HG03175 (cell line): Measurements from ENCODE around the gene JMJD8.
A peak's percentile ranks its signal among the peaks of the same experiment; 100 is the strongest.
"Not testable (repeated sequence)": the region's sequence is repeated elsewhere in the genome, so short reads cannot be mapped to it uniquely, and the experiment has no call there.

Experiments used
- ATAC-seq: cut with Tn5 transposase; IDR thresholded peaks from one replicate; pipeline ENCODE4 v1.9.1; 2021; ENCODE audit warnings: mild to moderate bottlenecking, moderate library complexity; ENCODE audit not compliant: unreplicated experiment

JMJD8 gene

DNA sequence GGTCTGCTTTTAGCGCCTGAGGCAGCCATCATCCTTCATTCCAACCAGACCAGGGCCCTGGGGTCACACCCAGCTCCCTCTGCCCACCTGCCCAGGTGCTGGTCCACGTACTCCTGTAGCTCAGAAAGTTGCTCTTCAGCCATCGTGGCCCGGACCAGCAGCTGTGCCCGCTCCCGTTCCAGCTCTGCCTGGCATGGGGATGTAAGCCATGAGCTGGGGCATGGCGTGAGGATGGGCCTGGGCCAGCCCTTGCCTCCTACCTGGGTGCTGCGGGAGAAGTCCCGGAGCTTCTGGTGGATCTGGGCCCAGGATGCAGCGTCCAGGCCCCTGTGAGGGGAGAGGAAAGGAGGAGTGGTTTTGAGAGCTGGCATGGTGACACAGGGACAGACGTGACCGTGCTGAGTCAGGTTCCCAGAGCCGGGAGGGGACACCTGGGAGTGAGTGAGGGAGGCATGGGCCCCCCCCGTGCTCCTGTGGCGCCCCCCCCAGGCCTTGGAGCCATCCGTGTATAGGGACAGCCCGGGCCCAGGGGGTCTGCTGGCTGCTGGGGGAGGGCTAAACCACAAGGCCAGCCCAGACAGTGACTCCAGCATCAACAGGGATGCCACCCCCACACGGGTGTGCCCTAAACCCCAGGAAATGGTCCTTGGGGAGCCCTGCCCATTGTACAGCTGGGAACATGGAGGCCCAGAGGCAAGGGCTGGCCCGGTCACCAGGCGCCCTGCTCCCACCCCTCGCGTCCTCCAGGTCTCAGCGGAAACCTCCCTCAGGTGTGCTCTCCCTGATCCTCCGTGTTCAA lies 38.9 kb upstream of the JMJD8 start:
- no peak for ATAC-seq

DNA sequence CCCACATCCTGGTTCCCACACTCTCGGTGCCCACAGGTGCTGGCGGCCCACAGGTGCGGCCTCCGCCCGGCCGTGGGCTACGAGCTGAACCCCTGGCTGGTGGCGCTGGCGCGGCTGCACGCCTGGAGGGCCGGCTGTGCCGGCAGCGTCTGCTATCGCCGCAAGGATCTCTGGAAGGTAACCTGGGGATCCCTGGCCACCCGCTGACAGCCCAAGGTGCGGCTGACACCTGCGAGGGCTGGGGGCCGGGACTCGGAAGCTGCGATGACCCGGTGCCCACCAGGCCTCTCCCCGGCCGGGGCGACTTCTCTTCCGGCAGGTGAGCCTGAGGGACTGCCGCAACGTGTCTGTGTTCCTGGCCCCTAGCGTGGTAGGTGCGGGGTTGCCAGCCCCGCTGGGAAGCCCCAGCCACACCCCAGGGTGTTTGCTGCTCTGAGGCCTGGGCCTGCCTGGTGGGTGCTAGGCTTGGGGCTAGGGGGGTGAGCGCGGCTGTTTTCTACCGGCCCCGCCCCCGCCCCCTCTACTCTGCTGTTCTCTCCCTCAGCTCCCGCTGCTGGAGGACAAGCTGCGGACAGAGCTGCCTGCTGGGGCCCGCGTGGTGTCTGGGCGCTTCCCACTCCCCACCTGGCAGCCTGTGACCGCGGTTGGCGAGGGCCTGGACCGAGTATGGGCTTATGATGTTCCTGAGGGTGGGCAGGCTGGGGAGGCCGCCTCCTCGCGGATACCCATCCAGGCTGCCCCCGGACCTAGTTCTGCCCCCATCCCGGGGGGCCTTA lies 37.8 kb upstream of the JMJD8 start:
- ATAC-seq = no peak

DNA sequence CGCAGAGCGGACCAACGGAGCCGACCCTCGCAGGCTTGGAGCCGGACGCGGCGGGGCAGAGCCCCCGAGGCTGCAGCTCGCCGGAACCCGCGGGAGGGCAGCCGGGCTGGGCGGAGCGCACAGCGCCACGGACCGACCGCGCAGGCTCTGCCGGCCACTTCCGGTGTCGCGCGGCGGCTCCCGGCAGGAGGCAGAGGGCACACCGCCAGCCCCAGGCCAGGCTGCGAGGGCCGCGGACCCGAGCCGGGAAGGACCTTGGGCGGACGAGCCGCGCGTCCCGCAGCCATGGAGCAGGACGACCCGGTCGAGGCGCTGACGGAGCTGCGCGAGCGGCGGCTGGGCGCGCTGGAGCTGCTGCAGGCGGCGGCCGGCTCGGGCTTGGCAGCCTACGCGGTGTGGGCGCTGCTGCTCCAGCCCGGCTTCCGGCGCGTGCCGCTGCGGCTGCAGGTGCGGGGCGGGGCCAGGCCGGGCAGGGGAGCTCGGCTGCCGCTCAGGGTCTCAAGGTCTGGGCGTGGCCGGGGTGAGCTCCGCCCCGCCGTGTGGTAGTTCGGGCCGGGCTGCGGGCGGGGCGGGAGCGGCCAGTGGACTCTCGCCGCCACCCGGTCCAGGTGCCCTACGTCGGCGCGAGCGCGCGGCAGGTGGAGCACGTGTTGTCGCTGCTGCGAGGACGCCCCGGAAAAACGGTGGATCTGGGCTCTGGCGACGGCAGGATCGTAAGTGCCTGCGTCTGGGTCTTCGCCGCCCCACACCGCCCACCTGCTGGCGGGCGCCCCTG lies 37.0 kb upstream of the JMJD8 start, which contains the start of gene ANTKMT:
Gene ANTKMT (plus strand): TSS at position 157 of the 775 bp plus-strand sequence. CDS start 129 bp downstream, at position 286.
- ATAC-seq = peak; percentile 66

DNA sequence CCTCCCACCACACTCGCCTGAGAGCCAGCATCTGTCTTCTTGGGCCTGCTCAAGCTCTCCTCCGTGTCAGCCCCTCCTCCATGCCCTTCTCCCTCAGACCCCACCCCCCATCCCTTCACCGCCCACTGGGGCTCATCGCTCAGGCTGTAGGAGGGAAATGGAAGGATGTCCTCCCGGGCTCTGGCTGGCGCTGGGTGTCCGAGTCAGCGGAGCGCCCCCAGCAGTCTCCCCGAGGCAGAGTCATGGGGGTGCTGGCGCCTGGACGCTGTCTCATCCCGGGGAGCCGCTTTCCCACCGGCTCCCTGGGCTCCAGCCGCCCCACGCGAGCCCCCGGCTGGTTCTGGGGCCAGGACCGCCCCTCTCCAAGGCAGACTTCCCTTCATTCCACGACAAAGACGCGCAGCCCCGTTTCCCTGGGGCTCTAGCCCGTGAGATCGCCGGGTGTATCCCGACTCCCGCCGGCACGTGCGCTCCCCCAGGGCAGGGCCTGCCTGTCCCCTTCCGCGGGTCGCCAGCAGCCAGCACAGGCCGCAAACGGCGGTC lies 36.4 kb upstream of the JMJD8 start:
- peak; percentile 26 for ATAC-seq

DNA sequence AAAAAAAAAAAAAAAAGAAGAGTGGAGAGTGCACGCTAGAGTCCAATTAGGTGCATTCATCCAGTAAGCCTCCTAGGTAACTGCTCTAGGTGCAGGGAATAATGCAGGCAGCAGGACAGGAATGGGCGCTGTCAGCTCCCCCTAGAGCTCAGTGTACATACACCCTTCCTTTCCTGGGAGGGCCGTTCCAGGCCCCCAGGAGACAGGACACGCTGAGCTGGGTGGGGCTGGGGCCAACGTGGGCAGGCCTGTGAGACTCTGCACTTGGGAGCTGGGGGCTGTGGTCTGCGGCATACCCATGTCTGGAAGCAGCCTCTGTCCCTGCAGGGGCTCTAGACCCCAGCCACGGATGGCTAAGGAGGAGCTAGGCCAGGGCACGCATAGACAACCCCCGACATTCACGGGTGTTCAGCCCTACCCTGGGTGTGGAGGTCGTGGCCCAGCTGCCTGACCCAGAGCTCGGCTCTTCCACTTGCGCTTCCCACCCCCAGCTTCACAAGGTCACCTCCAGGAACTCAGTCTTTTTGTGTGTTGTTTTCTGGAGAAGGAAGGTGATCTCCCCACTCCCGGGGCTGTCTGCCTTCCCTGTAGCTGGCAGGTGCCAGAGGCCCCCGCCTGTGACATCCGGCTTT lies 35.8 kb upstream of the JMJD8 start:
- no peak for ATAC-seq

DNA sequence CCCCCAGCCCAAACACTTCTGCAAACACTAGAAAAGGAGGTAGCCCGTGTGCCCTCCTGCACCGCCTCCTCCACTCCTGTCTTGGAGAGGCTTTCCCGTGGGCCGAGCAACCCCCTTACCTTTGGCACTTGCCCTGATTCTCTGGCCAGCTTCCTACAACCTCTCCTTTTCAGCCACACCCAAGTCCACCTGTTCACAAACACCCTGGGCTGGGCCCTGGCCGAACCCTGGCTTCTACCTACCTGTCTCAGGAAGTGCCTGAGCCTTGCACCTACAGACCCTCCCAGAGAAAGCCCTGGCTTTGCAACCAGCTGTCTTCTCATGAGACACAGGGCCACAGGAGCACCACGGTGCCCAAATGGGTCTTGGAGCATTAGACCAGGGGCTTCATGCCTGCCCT lies 34.8 kb upstream of the JMJD8 start:
- ATAC-seq = no peak

DNA sequence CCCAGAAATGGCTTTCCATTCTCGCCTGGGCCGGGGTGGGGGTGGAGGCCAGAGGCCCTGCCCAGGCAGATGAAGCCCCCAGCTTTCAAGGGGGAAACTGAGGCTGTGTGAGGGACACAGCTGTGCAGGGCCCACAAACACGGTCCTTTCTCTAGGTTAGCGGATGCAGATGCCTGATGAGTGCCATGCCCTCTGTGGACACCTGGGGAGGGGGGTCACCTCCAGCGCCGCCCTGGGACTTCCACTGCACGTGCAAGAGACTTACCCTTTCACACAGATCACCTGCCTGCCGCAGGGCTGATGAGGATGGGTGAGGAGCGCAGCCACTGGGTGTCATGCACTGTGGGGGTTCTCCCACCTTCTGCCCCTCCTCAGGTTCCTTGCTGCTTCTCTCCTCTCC lies 34.3 kb upstream of the JMJD8 start:
- no peak for ATAC-seq

DNA sequence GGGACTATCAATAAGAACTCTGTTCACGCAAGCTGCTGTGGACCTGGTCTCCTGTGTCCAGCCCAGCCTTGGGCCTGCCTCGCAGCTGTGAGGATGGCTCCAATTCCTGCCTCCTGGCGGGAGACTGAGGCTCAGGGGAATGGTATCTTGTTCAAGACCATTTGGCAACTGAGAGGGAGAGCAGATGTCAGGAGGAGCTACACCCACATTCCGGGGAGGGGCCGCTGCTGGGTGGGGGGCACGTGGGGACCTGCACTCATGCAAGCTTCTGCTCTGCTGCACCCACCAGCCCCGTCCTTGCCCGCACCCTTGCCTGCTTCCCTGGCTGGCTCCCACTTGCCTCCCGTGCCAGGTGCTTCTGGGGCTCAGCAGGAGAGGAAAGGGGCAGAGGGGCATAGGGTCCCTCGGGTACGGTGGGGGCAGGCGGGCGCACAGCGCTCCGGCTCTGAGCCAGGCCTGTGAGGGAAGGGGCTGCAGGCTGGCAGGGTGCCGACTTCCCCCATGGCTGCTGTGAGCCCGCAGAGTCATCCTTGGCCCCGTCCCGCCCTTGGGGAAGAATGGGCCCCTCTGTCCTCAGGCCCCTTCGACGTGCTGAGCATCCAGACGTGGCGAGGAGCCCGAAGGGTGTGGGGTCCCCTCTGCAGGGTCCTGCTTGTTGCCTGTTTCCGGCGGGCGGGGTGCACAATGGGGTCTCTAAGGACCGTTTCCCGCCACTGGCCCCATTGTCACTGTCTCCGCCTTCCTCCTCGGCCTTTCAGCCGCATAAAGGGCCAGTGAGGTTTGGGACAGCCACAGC lies 33.5 kb upstream of the JMJD8 start:
- ATAC-seq = no peak

DNA sequence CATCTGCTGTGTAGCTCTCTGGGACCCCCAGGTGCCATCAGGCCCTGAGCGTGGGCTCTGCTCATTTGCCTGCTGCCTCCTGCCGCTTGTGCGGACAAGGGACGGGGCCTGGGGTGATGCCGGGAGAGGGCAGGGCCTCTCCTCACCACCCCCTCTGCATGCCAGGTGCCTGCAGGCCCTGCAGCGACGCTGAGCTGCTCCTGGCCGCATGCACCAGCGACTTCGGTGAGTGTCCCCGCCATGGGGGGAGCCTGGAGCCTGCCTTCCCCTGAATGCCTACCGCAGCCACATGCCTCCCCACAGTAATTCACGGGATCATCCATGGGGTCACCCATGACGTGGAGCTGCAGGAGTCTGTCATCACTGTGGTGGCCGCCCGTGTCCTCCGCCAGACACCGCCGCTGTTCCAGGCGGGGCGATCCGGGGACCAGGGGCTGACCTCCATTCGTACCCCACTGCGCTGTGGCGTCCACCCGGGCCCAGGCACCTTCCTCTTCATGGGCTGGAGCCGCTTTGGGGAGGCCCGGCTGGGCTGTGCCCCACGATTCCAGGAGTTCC lies 32.7 kb upstream of the JMJD8 start:
- no peak for ATAC-seq

DNA sequence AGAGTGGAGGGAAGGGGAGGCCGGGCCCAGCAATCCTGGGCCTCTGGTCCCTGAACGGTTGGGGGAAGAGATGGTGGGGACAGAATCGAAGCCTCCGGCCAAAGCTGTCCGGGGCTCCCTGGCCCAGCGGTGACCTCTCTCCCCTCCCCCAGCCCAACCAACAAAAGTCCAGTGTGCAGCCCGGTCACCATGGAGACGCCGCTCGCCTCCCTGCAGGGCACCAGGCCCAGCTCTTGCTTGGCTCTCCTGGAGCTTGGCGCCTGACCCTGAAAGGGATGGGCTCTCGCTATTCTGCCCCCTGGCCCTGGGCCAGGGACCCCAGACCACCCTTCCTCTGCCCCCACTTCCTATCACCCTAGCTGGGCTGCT lies 32.0 kb upstream of the JMJD8 start:
- ATAC-seq = no peak

DNA sequence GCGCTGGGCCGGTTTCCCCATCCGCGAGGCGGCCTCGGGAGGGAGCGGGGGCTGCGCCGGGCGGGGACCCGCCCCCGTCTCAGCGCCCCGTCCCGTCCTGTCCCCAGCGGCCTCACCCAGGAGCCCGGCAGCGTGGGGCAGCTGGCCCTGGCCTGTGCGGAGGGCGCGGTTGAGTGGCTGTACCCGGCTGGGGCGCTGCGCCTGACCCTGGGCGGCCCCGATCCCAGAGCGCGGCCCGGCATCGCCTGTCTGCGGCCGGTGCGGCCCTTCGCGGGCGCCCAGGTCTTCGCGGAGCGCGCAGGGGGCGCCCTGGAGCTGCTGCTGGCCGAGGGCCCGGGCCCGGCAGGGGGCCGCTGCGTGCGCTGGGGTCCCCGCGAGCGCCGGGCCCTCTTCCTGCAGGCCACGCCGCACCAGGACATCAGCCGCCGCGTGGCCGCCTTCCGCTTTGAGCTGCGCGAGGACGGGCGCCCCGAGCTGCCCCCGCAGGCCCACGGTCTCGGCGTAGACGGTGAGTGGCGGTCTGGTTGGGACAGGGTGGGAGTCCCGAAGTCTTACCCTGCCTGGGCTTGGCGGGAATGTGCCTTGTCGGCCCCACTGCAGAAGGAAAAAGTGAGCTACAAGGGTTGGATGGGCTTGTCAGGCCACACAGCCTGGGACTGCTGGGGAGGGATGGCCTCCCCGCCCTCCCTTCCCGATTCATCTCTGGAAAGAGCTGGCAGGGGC lies 31.5 kb upstream of the JMJD8 start:
- peak; percentile 9 for ATAC-seq

DNA sequence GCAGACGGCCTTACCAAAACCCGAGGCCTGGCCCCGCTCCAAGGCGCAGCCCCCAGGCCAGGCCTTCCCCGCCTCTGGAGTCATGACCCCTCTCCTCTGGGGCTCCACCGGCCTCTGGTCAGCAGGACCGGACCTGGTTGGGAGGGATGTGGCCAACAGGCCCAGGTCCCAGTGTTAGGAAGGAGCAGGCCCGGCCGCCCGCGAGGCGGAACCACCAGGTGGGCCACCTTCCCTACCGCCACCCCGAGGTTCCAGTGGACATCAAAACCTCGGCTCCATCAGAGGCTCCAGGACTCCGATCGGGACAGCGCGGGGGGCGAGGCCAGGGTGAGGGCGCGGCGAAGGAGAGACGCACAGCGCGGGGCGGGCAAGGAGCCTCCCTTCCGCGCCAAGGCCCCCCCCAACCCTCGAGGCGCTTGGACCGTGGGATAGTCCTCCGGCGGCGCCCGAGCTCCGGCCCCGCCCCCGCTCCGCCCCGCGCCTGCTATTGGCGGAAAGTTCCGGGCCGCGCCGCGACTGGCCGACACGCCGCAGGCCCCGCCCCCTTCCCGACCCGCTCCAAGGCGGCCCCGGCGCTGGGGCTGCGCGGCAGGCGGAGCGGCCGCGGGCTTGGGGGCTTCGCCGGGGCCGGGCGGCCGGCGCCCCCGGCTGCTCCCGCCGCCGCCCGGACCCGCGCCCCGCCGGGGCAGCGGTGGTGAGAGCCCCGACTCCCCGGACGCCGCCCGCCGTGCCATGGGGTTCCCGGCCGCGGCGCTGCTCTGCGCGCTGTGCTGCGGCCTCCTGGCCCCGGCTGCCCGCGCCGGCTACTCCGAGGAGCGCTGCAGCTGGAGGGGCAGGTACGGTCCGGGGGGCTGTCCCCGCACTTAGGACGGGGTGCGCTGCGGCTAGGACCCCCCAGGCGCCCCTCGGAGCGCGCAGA lies 30.7 kb upstream of the JMJD8 start, which contains the start of gene METRN:
Gene METRN (plus strand): TSS at position 561 of the 919 bp plus-strand sequence. CDS start 172 bp downstream, at position 733.
- peak; percentile 75 for ATAC-seq

DNA sequence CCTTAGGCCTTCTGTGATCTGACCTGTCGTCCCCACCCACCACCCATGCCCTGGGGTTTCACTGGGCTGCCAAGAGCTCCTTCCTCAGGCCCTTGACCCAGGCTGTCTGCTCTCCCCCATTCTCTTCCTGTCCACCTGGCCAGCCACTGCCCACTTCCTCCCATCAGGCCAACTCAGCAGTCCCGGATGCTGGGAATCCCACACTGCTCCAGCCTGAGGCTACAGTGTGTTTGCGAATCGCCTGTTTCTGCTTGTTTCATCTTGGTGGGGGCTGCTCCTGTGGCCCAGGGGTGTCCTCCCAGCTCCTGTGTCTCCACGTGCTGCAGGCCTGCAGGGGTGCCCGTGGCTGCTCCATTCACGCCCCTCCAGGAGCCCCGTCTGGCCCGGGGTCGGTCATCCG lies 29.9 kb upstream of the JMJD8 start:
- ATAC-seq = no peak

DNA sequence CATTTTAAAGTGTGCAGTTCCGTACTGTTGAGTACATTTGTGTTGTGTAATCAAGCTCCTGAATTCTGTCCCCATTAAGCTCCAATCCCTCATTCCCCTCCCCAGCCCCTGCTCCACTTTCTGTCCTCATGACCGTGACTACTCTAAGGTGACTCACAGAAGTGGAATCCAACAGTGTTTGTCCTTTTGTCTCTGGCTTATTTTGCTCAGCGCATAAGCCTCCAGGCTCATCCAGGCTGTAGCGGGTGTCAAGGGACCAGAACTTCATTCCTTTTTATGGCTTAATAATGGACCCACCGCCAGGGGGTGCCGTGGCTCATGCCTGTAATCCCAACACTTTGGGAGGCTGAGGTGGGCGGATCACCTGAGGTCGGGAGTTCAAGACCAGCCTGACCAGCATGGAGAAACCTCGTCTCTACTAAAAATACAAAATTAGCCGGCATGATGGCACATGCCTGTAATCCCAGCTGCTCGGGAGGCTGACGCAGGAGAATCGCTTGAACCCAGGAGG lies 28.7 kb upstream of the JMJD8 start:
- not testable (repeated sequence) for ATAC-seq

DNA sequence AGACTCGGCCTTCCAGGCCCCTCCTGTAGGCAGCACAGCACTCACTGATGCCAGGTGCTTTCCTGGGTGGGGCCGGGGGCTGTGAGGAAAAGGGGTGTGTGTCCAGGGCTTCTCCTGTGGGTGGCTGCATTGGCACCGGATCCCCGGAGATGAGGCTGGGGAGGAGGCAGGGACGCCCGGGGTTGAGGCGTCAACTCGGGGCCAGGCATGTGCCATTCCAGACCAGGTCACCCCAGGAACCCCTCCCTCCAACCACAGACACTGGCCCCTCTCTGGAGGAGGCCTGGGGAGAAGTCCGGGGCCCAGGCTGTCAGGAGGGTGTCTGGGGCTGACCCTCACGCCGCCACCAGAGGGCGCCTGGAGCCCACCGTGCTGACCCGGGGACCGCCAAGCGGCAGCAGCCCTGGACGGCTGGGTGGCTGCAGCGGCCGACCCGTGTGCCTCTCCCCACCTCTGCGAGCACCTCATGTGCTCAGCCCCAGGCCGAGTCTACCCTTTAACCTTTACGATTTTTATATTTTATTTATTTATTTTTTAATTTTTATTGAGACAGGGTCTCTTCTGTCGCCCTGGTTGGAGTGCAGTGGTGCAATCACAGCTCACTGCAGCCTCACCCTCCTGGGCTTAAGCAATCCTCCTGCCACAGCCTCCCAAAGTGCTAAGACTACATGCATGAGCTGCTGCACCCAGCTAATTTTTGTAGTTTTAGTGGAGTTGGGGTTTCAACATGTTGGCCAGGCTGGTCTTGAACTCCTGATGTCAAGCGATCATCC lies 27.6 kb upstream of the JMJD8 start:
- ATAC-seq = no peak

DNA sequence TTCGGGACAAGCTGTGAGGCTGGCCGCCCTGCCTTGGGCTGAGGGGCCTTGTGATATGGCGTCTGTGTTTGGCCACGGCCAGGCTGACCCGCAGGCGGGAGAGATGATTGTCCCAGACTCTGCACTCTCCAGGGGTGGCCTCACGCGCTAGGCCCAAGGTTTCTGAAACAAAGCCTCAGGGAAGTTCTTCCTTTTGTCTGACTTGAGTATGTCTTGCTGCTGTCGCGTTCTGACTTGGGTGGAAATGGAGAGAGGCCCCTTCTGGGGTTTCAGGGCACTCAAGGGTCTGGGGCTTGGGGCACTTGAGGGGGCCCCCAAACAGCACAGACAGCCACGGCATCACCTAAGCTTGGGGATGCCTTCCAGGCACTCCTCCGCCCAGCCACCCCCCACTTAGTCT lies 26.9 kb upstream of the JMJD8 start:
- ATAC-seq = no peak
